H1 (cell line): ENCODE data around the gene TMBIM6. TPM values are rescaled to one million over a fixed set of nuclear protein-coding genes. Genes with fewer than 3 reads are reported as not detected.

Experiments
- ASH2L ChIP-seq: fragments of 200-600, 300-600 bp; sonication (generic); IDR thresholded peaks from one replicate; pipeline ENCODE4 v1.7.1; 2017; ENCODE audit warnings: low read length
- BRCA1 ChIP-seq: IDR thresholded peaks from 2 replicates; pipeline ENCODE4 v1.6.1; 2012; ENCODE audit warnings: low read depth, low read length, improper control_type of control experiment
- CHD7 ChIP-seq: fragments of 300-600 bp; sonication (generic); IDR thresholded peaks from 2 replicates; pipeline ENCODE4 v1.7.1; 2012; ENCODE audit warnings: low read length, moderate library complexity, mild to moderate bottlenecking, inconsistent platforms; ENCODE audit not compliant: insufficient replicate concordance
- EZH2 ChIP-seq: fragments of 200-600 bp; sonication (generic); IDR thresholded peaks from 2 replicates; pipeline ENCODE4 v1.7.1; 2012; ENCODE audit warnings: low read depth, mild to moderate bottlenecking, moderate library complexity, low read length, inconsistent platforms; ENCODE audit not compliant: severe bottlenecking
- JUN ChIP-seq: IDR thresholded peaks from 2 replicates; pipeline ENCODE4 v1.6.1; 2011; ENCODE audit warnings: low read depth, mild to moderate bottlenecking, improper control_type of control experiment, low read length
- NRF1 ChIP-seq: IDR thresholded peaks from 2 replicates; pipeline ENCODE4 v1.6.1; 2011; ENCODE audit warnings: mild to moderate bottlenecking, low read depth, low read length, improper control_type of control experiment
- RAD21 ChIP-seq, 2 experiments: IDR thresholded peaks in 1 of 2; conservative IDR thresholded peaks in 1 of 2; 2 replicates each; pipeline ENCODE4 v1.6.1; 2011; ENCODE audit warnings: low read depth in 2 of 2, low read length in 2 of 2, improper control_type of control experiment in 1 of 2, inconsistent platforms in 1 of 2, mild to moderate bottlenecking in 1 of 2, moderate library complexity in 1 of 2
- SIN3A ChIP-seq, 2 experiments: IDR thresholded peaks in 1 of 2; conservative IDR thresholded peaks in 1 of 2; 2 replicates each; pipeline ENCODE4 v1.6.1; 2011 to 2012; ENCODE audit warnings: low read length in 2 of 2, improper control_type of control experiment in 1 of 2, low read depth in 1 of 2, mild to moderate bottlenecking in 1 of 2
- ZNF274 ChIP-seq: IDR thresholded peaks from 2 replicates; pipeline ENCODE4 v1.7.0; 2012; ENCODE audit warnings: low read length, borderline replicate concordance; ENCODE audit errors: extremely low read depth
- polyA plus RNA-seq, 7 experiments: library from polyadenylated mRNA; depleted of rRNA in 3 of 7; stranded (reverse) in 5 of 7; unstranded in 2 of 7; fragments of >200 nt in 5 of 7; fragments of 200-250 nt in 2 of 7; gene quantifications; 1 replicate in 5 of 7; 2 replicates in 1 of 7; 4 replicates in 1 of 7; pipeline versions ENCODE4 v1.2.1 to v1.2.3, GENCODE V29; 2011 to 2013; ENCODE audit warnings: missing spikeins in 2 of 7, mixed read lengths in 2 of 7
- total RNA-seq: library from RNA; stranded (reverse); fragmentation: NEBNext Ultra II Directional; extraction: Animal tissue kit (Norgen Biotek cat#: 25700); gene quantifications from 2 replicates; pipeline ENCODE4 v1.2.1, GENCODE V29; 2021

Gene TMBIM6
- total and polyA plus RNA-seq, 2 of the 8 experiments (the other 6 are each of a cell fraction or from before 2014, with no cell fraction given): 423 to 556 TPM

- TF ChIP-seq CHD7 (no peak), SIN3A (conservative IDR thresholded peaks at IDR 0.05 in 1 of 2, IDR thresholded peaks at IDR 0.05 in 1 of 2; ENCODE audit: low read depth in 1 of 2, low read length in 2 of 2) (no peak), EZH2 (no peak), ZNF274 (no peak), JUN (no peak), NRF1 (no peak), RAD21 (IDR thresholded peaks at IDR 0.05 in 1 of 2, conservative IDR thresholded peaks at IDR 0.05 in 1 of 2; ENCODE audit: low read depth in 2 of 2, low read length in 2 of 2) (no peak), BRCA1 (no peak), ASH2L (no peak)
Measured at GRCh38 chr12:49764126-49764525, 22.8 kb downstream of the TMBIM6 start (continued).
